ENCODE results near the gene HMCN2. TPM values are rescaled to one million over a fixed set of nuclear protein-coding genes. Genes with fewer than 3 reads are reported as not detected.

Gene HMCN2
- total and polyA plus RNA-seq, 2 experiments from 2014 or later, result not detected

- no peak overlapping the region for H2AFZ ChIP-seq
- H3F3A ChIP-seq (ENCODE audit: insufficient read depth), result no peaks in the 10 kb centered on the region
- in situ Hi-C loops (cut with MboI), result no loop called here
- no peak overlapping the region for H3K9ac ChIP-seq
- no peak overlapping the region for H3K4me3 ChIP-seq
- no peak overlapping the region for H3K4me2 ChIP-seq (ENCODE audit: unreplicated experiment)
- no peaks in the 10 kb centered on the region for H3K36me3 ChIP-seq (ENCODE audit: low read depth)
- H4K20me1 ChIP-seq (ENCODE audit: insufficient read depth), result no peaks in the 10 kb centered on the region
- no peak for DNase-seq
- TF ChIP-seq EZH2 (IDR thresholded peaks at IDR 0.05; ENCODE audit: insufficient read depth, poor library complexity, severe bottlenecking) (no peak), EZH2phosphoT487 (IDR thresholded peaks at IDR 0.05; ENCODE audit: insufficient read depth, low read depth) (no peak)
- H3K27me3 ChIP-seq (replicated peaks; ENCODE audit: insufficient read depth), result peaks cover 4% of the 10 kb centered on the region
- H3K4me1 ChIP-seq (ENCODE audit: insufficient read depth), result no peaks in the 10 kb centered on the region
- H3K9me3 ChIP-seq (ENCODE audit: low read depth), result no peaks in the 10 kb centered on the region
- WGBS, 2 experiments (ENCODE audit: low coverage in 1 of 2, low lambda C conversion rate in 2 of 2, missing lambda C conversion rate in 2 of 2), result 69 to 80% methylated on average over 8 to 11 of the region's 11 CpGs
- H3K9me2 ChIP-seq (ENCODE audit: insufficient read depth), result no peaks in the 10 kb centered on the region
- no peak overlapping the region for H3K27ac ChIP-seq
- H3K79me2 ChIP-seq (ENCODE audit: insufficient read depth), result no peaks in the 10 kb centered on the region
Observed at GRCh38 chr9:130394320-130394719, 128.8 kb downstream of the HMCN2 start.

- no peaks in the 10 kb centered on the region; the same call in 1 of the 2 replicates for H3K27me3 ChIP-seq (replicated peaks; ENCODE audit: insufficient read depth)
- TF ChIP-seq EZH2 (IDR thresholded peaks at IDR 0.05; ENCODE audit: insufficient read depth, poor library complexity, severe bottlenecking), result no peak
- TF ChIP-seq EZH2phosphoT487 (IDR thresholded peaks at IDR 0.05; ENCODE audit: insufficient read depth, low read depth), result no peak
- 73 to 74% methylated on average over 11 to 23 of the region's 23 CpGs for WGBS, 2 experiments (ENCODE audit: low coverage in 1 of 2, low lambda C conversion rate in 2 of 2, missing lambda C conversion rate in 2 of 2)
- in situ Hi-C loops (cut with MboI), result no loop called here
- H3K4me1 ChIP-seq (ENCODE audit: insufficient read depth), result no peaks in the 10 kb centered on the region
- no peaks in the 10 kb centered on the region for H3K79me2 ChIP-seq (ENCODE audit: insufficient read depth)
- no peak overlapping the region for H3K9ac ChIP-seq
- no peaks in the 10 kb centered on the region for H4K20me1 ChIP-seq (ENCODE audit: insufficient read depth)
- no peaks in the 10 kb centered on the region for H3F3A ChIP-seq (ENCODE audit: insufficient read depth)
- no peak overlapping the region for H3K4me2 ChIP-seq (ENCODE audit: unreplicated experiment)
- no peaks in the 10 kb centered on the region for H3K9me2 ChIP-seq (ENCODE audit: insufficient read depth)
- no peak overlapping the region for H3K27ac ChIP-seq
- H3K4me3 ChIP-seq, result no peak overlapping the region
- DNase-seq, result no peak
- no peaks in the 10 kb centered on the region for H3K36me3 ChIP-seq (ENCODE audit: low read depth)
- H2AFZ ChIP-seq, result no peak overlapping the region
- H3K9me3 ChIP-seq (ENCODE audit: low read depth), result no peaks in the 10 kb centered on the region
Observed at GRCh38 chr9:130394814-130395470, 129.4 kb downstream of the HMCN2 start.

DNA sequence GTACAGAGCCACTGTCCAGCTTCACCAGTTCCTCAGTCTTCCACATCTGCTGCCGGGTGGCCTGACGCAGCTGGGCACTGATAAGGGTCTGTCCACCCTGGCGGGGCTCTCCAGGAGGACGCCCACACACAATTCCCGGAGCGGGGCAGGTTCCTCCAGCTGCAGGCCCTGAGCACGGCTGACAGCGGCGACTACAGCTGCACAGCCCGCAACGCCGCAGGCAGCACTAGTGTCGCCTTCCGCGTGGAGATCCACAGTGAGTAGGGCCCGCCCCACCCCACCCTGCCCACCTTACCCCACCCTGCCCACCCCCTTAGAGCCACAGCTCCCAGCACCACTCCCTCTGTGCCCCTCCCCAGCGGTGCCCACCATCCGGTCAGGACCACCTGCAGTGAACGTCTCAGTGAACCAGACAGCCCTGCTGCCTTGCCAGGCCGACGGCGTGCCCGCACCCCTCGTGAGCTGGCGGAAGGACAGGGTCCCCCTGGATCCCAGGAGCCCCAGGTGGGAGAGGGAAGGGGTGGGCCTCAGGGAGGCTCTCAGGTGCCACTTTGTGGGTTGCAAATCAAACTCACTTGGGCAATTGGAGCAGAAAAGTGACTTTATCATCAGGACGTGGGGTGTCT lies 130.4 kb downstream of the HMCN2 start:
- Histone ChIP-seq H3F3A (ENCODE audit: insufficient read depth) (no peaks in the 10 kb centered on the region), H3K4me3 (no peak overlapping the region), H3K4me1 (ENCODE audit: insufficient read depth) (no peaks in the 10 kb centered on the region), H3K79me2 (ENCODE audit: insufficient read depth) (no peaks in the 10 kb centered on the region), H3K27me3 (replicated peaks; ENCODE audit: insufficient read depth) (peaks cover 2% of the 10 kb centered on the region; the same call in 1 of the 2 replicates), H3K4me2 (ENCODE audit: unreplicated experiment) (no peak overlapping the region), H3K36me3 (ENCODE audit: low read depth) (no peaks in the 10 kb centered on the region), H3K27ac (no peak overlapping the region), H2AFZ (no peak overlapping the region), H4K20me1 (ENCODE audit: insufficient read depth) (no peaks in the 10 kb centered on the region), H3K9ac (no peak overlapping the region), H3K9me2 (ENCODE audit: insufficient read depth) (no peaks in the 10 kb centered on the region), H3K9me3 (ENCODE audit: low read depth) (no peaks in the 10 kb centered on the region)
- no peak for DNase-seq
- TF ChIP-seq EZH2phosphoT487 (IDR thresholded peaks at IDR 0.05; ENCODE audit: insufficient read depth, low read depth), result no peak
- no peak for TF ChIP-seq EZH2 (IDR thresholded peaks at IDR 0.05; ENCODE audit: insufficient read depth, poor library complexity, severe bottlenecking)
- WGBS, 2 experiments (ENCODE audit: low coverage in 1 of 2, low lambda C conversion rate in 2 of 2, missing lambda C conversion rate in 2 of 2), result 75 to 81% methylated on average over 19 to 26 of the region's 26 CpGs
- in situ Hi-C loops (cut with MboI), result no loop called here

DNA sequence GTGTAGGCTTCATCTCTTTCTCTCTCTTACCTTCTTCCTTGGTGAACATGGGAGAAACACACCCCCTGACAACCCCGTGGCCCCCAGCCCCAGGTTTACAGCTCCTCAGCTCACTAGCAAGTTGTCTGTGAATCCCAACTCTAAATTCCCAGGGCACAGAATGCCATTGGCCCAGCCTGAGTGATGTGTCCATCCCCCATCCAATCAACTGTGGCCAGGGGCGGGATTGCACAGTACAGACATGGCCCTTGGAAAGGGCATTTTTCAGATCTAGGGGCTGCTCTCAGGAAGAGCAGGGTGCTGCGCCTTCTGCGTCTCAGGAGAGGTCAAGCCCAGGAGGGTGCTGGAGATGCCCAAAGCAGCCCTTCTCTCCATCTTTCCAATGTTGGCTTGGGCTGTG lies 131.0 kb downstream of the HMCN2 start:
- Histone ChIP-seq H3K4me2 (ENCODE audit: unreplicated experiment) (no peak overlapping the region), H3K27me3 (replicated peaks; ENCODE audit: insufficient read depth) (peaks cover 9% of the 10 kb centered on the region; the same call in 1 of the 2 replicates), H3K79me2 (ENCODE audit: insufficient read depth) (no peaks in the 10 kb centered on the region), H3F3A (ENCODE audit: insufficient read depth) (no peaks in the 10 kb centered on the region), H2AFZ (no peak overlapping the region), H3K36me3 (ENCODE audit: low read depth) (no peaks in the 10 kb centered on the region), H3K9me2 (ENCODE audit: insufficient read depth) (no peaks in the 10 kb centered on the region), H3K9me3 (ENCODE audit: low read depth) (no peaks in the 10 kb centered on the region), H4K20me1 (ENCODE audit: insufficient read depth) (no peaks in the 10 kb centered on the region), H3K27ac (no peak overlapping the region), H3K4me3 (no peak overlapping the region), H3K4me1 (ENCODE audit: insufficient read depth) (no peaks in the 10 kb centered on the region), H3K9ac (no peak overlapping the region)
- TF ChIP-seq EZH2 (IDR thresholded peaks at IDR 0.05; ENCODE audit: insufficient read depth, poor library complexity, severe bottlenecking), result no peak
- no peak for TF ChIP-seq EZH2phosphoT487 (IDR thresholded peaks at IDR 0.05; ENCODE audit: insufficient read depth, low read depth)
- no peak for DNase-seq
- WGBS, 2 experiments (ENCODE audit: low coverage in 1 of 2, low lambda C conversion rate in 2 of 2, missing lambda C conversion rate in 2 of 2), result 77 to 89% methylated on average over 3 to 4 of the region's 4 CpGs
- in situ Hi-C loops (cut with MboI), result no loop called here

All from GM23248 (cell line).